Adrenal gland (tissue), 12 donors: Measurements from ENCODE around the gene ASTL. TPM values are rescaled to one million over a fixed set of nuclear protein-coding genes. Genes with fewer than 3 reads are reported as not detected.

Experiments used
- DNase-seq, 7 donors: peaks; one replicate each; pipeline ENCODE4 v3.0.0-alpha.2; 2019 to 2020
- H3K27ac ChIP-seq, 5 donors: fragments of 200-600 bp; sonication (generic) in 4 of 5; 1 replicate in 3 of 5; 2 replicates in 2 of 5; pipeline versions ENCODE4 v1.5.1 to v1.8.0; 2016 to 2020; ENCODE audit warnings: mild to moderate bottlenecking in 1 of 5
- H3K27me3 ChIP-seq: fragments of 200-600 bp; 2 replicates; pipeline ENCODE4 v1.8.0; 2021
- H3K36me3 ChIP-seq, 2 donors: fragments of 200-600 bp; replicated peaks in 1 of 2; 1 replicate in 1 of 2; 2 replicates in 1 of 2; pipeline versions ENCODE4 v1.5.1 to v1.8.0; 2018 to 2022
- H3K4me1 ChIP-seq, 2 donors: fragments of 200-600 bp; replicated peaks in 1 of 2; 1 replicate in 1 of 2; 2 replicates in 1 of 2; pipeline versions ENCODE4 v1.5.1 to v1.8.0; 2018 to 2021
- H3K4me3 ChIP-seq, 4 donors: fragments of 200-600 bp; sonication (generic) in 3 of 4; one replicate each; pipeline ENCODE4 v1.5.1; 2016 to 2018
- H3K9me3 ChIP-seq, 3 donors: fragments of 200-600 bp; sonication (generic) in 1 of 3; replicated peaks in 1 of 3; 1 replicate in 2 of 3; 2 replicates in 1 of 3; pipeline versions ENCODE4 v1.5.1 to v1.8.0; 2016 to 2021
- CTCF ChIP-seq, 6 experiments: fragments of 450-650 bp in 4 of 6; fragments of 200-600 bp in 2 of 6; sonication (generic) in 1 of 6; IDR thresholded peaks; 1 replicate in 5 of 6; 2 replicates in 1 of 6; pipeline versions ENCODE4 v1.5.1 to v1.8.0; 2016 to 2021; ENCODE audit warnings: antibody characterized with exemption in 6 of 6, mild to moderate bottlenecking in 2 of 6, moderate library complexity in 1 of 6
- POLR2A ChIP-seq, 2 donors: fragments of 450-650 bp; IDR thresholded peaks; one replicate each; pipeline ENCODE4 v1.6.1; 2017; ENCODE audit warnings: antibody characterized with exemption in 2 of 2, mild to moderate bottlenecking in 2 of 2, moderate library complexity in 1 of 2
- WGBS, 4 donors: extraction: QIAGEN DNeasy Blood & Tissue Kit in 2 of 4; methylation state at CpG; one replicate each; pipeline versions ENCODE4 v1.1.5 to v1.1.7; 2013 to 2017; 5-methylcytosine and 5-hydroxymethylcytosine counted together
- intact Hi-C, 2 donors: fragments of 100-400 bp; cut with DNase I; formaldehyde crosslinking; loops; one replicate each; pipeline versions ENCODE4 v1.14.1 to v1.15.0; 2022 to 2023
- polyA plus RNA-seq, 3 donors: library from polyadenylated mRNA; stranded (reverse); fragments of 200-250 nt in 2 of 3; fragments of 350-450 nt in 1 of 3; fragmentation: Illumina TruSeq in 1 of 3; extraction: RNeasy Lipid Tissue Mini Kit (QIAGEN cat#74804) in 1 of 3; gene quantifications; one replicate each; pipeline ENCODE4 v1.2.3, GENCODE V29; 2013 to 2014
- total RNA-seq, 9 donors: library from RNA; depleted of rRNA in 4 of 9; stranded (reverse); fragments of >200 nt in 4 of 9; fragments of 120-200 nt in 1 of 9; fragmentation: NEBNext Ultra II Directional in 1 of 9; extraction: Animal tissue kit (Norgen Biotek cat#: 25700) in 1 of 9; gene quantifications; one replicate each; pipeline versions ENCODE4 v1.1.0 to v1.2.4, GENCODE V29; 2013 to 2023
- donor health status: healthy with polysubstance abuse.
- donor health status: Bipolar disorder and iron deficiency.
- donor health status: DM: yes; HTN: yes; CAD: no.
- donor health status: DM: no; HTN: no; CAD: no.
- donor health status: DM: no; HTN: no; CAD: no.
- donor health status: DM: yes; HTN: yes; CAD: no.

The ASTL gene
- total and polyA plus RNA-seq, 12 donors: not detected

- no peaks in the 10 kb centered on the region for H3K9me3 ChIP-seq
- DNase-seq: peak in 1 of 7 donors; percentile 18
- 90 to 98% (median 92%) methylated on average over 4 of the region's 4 CpGs for WGBS, 4 donors
- peaks cover 0 to 5% of the 10 kb centered on the region in 2 donors for H3K4me1 ChIP-seq
- no peak overlapping the region for H3K4me3 ChIP-seq
- intact Hi-C loops: no loop called here
- H3K27me3 ChIP-seq: peaks cover 4% of the 10 kb centered on the region
- TF ChIP-seq POLR2A (IDR thresholded peaks at IDR 0.05) (no peak), CTCF (IDR thresholded peaks at IDR 0.05) (no peak)
- H3K27ac ChIP-seq: no peak overlapping the region
- H3K36me3 ChIP-seq: no peaks in the 10 kb centered on the region
These were observed 44.8 kb downstream of the ASTL start for GRCh38 chr2:96093528-96093927.

GRCh38 chr2:96092951-96093350 is 45.4 kb downstream of the ASTL start:
- TF ChIP-seq POLR2A (IDR thresholded peaks at IDR 0.05) (no peak), CTCF (IDR thresholded peaks at IDR 0.05) (no peak)
- Histone ChIP-seq H3K36me3 (no peaks in the 10 kb centered on the region), H3K27me3 (peaks cover 4% of the 10 kb centered on the region), H3K9me3 (no peaks in the 10 kb centered on the region), H3K27ac (no peak overlapping the region), H3K4me3 (no peak overlapping the region), H3K4me1 (no peaks in the 10 kb centered on the region)
- 76 to 91% (median 85%) methylated on average over 3 of the region's 3 CpGs for WGBS, 4 donors
- DNase-seq: peak in 2 of 7 donors; percentile 7 to 24
- intact Hi-C loops: no loop called here

GRCh38 chr2:96092573-96092877 is 45.8 kb downstream of the ASTL start:
- DNase-seq: no peak
- no peak overlapping the region for H3K4me3 ChIP-seq
- WGBS, 4 donors: 89 to 96% (median 93%) methylated on average over 4 of the region's 4 CpGs

GRCh38 chr2:96091711-96092572 is 46.4 kb downstream of the ASTL start:
- Histone ChIP-seq H3K4me1 (no peaks in the 10 kb centered on the region), H3K4me3 (no peak overlapping the region), H3K27ac (no peak overlapping the region), H3K9me3 (no peaks in the 10 kb centered on the region), H3K27me3 (peaks cover 4% of the 10 kb centered on the region), H3K36me3 (no peaks in the 10 kb centered on the region)
- TF ChIP-seq POLR2A (IDR thresholded peaks at IDR 0.05): no peak
- TF ChIP-seq CTCF (IDR thresholded peaks at IDR 0.05): no peak
- peak in 3 of 7 donors; percentile 9 to 38 (median 10) for DNase-seq
- intact Hi-C loops: no loop called here
- WGBS, 4 donors: 81 to 87% (median 84%) methylated on average over 7 to 18 of the region's 18 CpGs

More at GRCh38 chr2:96092573-96092877, 45.8 kb downstream of the ASTL start:
- no peaks in the 10 kb centered on the region for H3K36me3 ChIP-seq
- no peak overlapping the region for H3K27ac ChIP-seq
- no peaks in the 10 kb centered on the region for H3K4me1 ChIP-seq
- H3K9me3 ChIP-seq: no peaks in the 10 kb centered on the region
- intact Hi-C loops: no loop called here
- no peak for TF ChIP-seq POLR2A (IDR thresholded peaks at IDR 0.05)
- TF ChIP-seq CTCF (IDR thresholded peaks at IDR 0.05): no peak
- H3K27me3 ChIP-seq: peaks cover 4% of the 10 kb centered on the region
